ENCODE results near the gene RNF114.
"Not testable (repeated sequence)": the region's sequence is repeated elsewhere in the genome, so short reads cannot be mapped to it uniquely, and the experiment has no call there.

The RNF114 gene

DNA sequence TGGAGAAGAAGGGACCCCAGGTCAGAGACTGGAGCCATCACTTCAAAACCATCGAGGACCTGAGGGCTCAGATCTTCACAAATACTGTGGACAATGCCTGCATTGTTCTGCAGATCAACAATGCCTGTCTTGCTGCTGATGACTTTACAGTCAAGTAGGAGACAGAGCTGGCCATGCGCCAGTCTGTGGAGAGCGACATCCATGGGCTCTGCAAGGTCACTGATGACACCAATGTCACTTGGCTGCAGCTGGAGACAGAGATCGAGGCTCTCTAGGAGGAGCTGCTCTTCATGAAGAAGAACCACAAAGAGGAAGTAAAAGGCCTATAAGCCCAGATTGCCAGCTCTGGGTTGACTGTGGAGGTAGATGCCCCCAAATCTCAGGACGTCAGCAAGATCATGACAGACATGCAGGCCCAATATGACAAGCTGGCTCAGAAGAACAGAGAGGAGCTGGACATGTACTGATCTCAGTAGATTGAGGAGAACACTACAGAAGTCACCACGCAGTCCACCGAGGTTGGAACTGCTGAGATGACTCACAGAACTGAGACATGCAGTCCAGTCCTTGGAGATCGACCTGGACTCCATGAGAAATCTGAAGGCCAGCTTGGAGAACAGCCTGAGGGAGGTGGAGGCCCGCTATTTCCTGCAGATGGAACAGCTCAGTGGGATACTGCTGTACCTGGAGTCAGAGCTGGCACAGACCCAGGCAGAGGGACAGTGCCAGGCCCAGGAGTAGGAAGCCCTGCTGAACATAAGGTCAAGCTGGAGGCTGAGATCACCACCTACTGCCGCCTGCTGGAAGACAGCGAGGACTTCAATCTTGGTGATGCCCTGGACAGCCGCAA is 21.1 kb downstream of the RNF114 start:
- WGBS (ENCODE audit: extremely low coverage, insufficient coverage, low lambda C conversion rate): no CpG with 5 or more reads among the region's 12 CpGs
- not testable (repeated sequence) for H3K36me3 ChIP-seq (ENCODE audit: control insufficient read depth, insufficient read depth, low read length); DNase-seq

DNA sequence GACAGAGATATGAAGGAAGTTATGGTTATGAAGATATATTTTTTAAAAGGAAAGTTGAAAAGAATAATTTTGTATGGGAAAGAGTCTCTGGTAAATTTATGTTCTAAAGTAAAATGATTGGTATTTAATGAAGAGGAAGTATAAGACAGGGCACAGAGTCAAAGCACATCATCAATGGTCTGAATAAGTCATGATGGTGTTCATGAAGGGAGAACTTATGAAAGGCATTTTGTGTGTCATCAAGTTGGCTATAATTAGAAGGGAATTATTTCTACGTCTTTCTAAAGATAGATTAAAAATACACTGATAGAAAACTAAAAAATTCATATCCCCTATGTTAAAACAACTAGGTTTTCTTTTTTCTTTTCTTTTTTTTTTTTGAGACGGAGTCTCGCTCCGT is 25.2 kb downstream of the RNF114 start:
- no CpG with 5 or more reads among the region's 4 CpGs for WGBS (ENCODE audit: extremely low coverage, insufficient coverage, low lambda C conversion rate)
- no peak overlapping the region for H2BK15ac ChIP-seq (replicated peaks; ENCODE audit: low read depth)

More for the DNA sequence above, 21.1 kb downstream of the RNF114 start:
- H2AK5ac ChIP-seq (ENCODE audit: low read length); H2BK5ac ChIP-seq (ENCODE audit: low read length); H4K8ac ChIP-seq (ENCODE audit: low read depth, low read length); H3K9ac ChIP-seq (ENCODE audit: low read length); H3K18ac ChIP-seq (ENCODE audit: low read length); H3K27me3 ChIP-seq (ENCODE audit: insufficient read depth, low read length, poor library complexity); H3K79me2 ChIP-seq (ENCODE audit: control insufficient read depth, insufficient read depth, low read length); H4K5ac ChIP-seq (ENCODE audit: low read length); H2BK15ac ChIP-seq (replicated peaks; ENCODE audit: low read depth); H3K4me1 ChIP-seq (ENCODE audit: control insufficient read depth, low read depth, low read length); H3K27ac ChIP-seq (ENCODE audit: low read depth, low read length); H3K23ac ChIP-seq (ENCODE audit: low read length); H3K4ac ChIP-seq (ENCODE audit: low read depth, low read length); H3K4me2 ChIP-seq (ENCODE audit: low read length); H2BK120ac ChIP-seq (ENCODE audit: low read depth, low read length); H3K56ac ChIP-seq (ENCODE audit: low read length); H3K4me3 ChIP-seq (ENCODE audit: low read length); H3K79me1 ChIP-seq (ENCODE audit: low read length): not testable (repeated sequence)

DNA sequence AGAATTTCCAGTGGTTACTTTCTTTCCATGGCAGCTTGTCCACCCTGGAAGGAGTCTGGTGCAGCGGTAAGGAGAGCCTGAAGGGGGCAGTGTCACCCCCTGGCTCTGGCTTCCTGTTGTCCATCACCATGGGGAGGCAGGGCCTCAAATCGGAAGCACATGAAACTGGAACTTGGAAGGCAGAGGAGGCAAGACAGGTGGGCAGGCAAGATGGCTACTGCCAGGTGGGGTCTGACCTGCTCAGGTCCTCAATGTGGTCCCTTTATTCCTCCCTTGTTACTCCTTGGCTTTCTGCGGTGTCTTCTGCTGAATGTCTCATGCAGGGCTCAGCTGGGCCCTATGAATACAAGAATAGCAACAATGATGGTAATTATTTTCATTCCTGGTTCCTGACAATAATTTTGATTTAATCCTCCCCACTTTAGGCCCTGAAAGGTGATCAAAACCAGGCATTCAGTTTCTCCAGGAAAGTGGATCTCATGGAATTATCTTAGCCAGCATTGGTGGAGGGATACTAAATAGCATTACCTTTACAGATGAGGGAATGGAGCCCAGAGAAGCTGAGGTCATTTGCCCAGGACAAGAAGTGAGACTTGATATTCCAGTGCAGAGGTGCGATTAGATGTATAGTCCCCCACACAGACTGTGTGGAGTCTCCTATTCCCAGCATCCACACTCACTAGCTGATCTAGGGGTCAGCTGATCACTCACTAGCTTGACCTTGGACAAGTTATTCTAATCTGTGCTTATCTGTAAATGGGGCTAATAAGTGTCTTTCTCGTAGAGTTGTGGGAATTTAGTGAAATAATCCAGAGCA is 29.0 kb downstream of the RNF114 start:
- Histone ChIP-seq H2BK120ac (ENCODE audit: low read depth, low read length) (no peak overlapping the region), H3K4me1 (ENCODE audit: control insufficient read depth, low read depth, low read length) (peaks cover 1% of the 10 kb centered on the region), H3K79me1 (ENCODE audit: low read length) (no peaks in the 10 kb centered on the region), H3K27ac (ENCODE audit: low read depth, low read length) (no peak overlapping the region), H2BK5ac (ENCODE audit: low read length) (no peak overlapping the region), H3K18ac (ENCODE audit: low read length) (no peak overlapping the region), H4K5ac (ENCODE audit: low read length) (no peak overlapping the region), H3K9ac (ENCODE audit: low read length) (no peak overlapping the region), H3K56ac (ENCODE audit: low read length) (no peak overlapping the region), H4K8ac (ENCODE audit: low read depth, low read length) (no peak overlapping the region), H3K23ac (ENCODE audit: low read length) (no peak overlapping the region), H2AK5ac (ENCODE audit: low read length) (no peak overlapping the region), H2BK15ac (replicated peaks; ENCODE audit: low read depth) (no peak overlapping the region), H3K4me3 (ENCODE audit: low read length) (no peak overlapping the region), H3K4ac (ENCODE audit: low read depth, low read length) (no peak overlapping the region), H3K36me3 (ENCODE audit: control insufficient read depth, insufficient read depth, low read length) (no peaks in the 10 kb centered on the region), H3K27me3 (ENCODE audit: insufficient read depth, low read length, poor library complexity) (no peaks in the 10 kb centered on the region), H3K79me2 (ENCODE audit: control insufficient read depth, insufficient read depth, low read length) (no peaks in the 10 kb centered on the region), H3K4me2 (ENCODE audit: low read length) (no peak overlapping the region)
- WGBS (ENCODE audit: extremely low coverage, insufficient coverage, low lambda C conversion rate): no CpG with 5 or more reads among the region's 5 CpGs
- peak; percentile 84 for DNase-seq

More for the DNA sequence above, 25.2 kb downstream of the RNF114 start:
- no peak overlapping the region for H3K4me3 ChIP-seq (ENCODE audit: low read length)
- no peaks in the 10 kb centered on the region for H3K27me3 ChIP-seq (ENCODE audit: insufficient read depth, low read length, poor library complexity)
- H3K23ac ChIP-seq (ENCODE audit: low read length): no peak overlapping the region
- H4K8ac ChIP-seq (ENCODE audit: low read depth, low read length): no peak overlapping the region
- no peaks in the 10 kb centered on the region for H3K79me2 ChIP-seq (ENCODE audit: control insufficient read depth, insufficient read depth, low read length)
- H3K4me1 ChIP-seq (ENCODE audit: control insufficient read depth, low read depth, low read length): no peaks in the 10 kb centered on the region
- no peak overlapping the region for H3K4ac ChIP-seq (ENCODE audit: low read depth, low read length)
- H3K27ac ChIP-seq (ENCODE audit: low read depth, low read length): no peak overlapping the region
- no peak overlapping the region for H3K56ac ChIP-seq (ENCODE audit: low read length)
- H2BK5ac ChIP-seq (ENCODE audit: low read length): no peak overlapping the region
- no peak overlapping the region for H3K9ac ChIP-seq (ENCODE audit: low read length)
- no peak overlapping the region for H2BK120ac ChIP-seq (ENCODE audit: low read depth, low read length)
- H4K5ac ChIP-seq (ENCODE audit: low read length): no peak overlapping the region
- DNase-seq: no peak
- no peak overlapping the region for H2AK5ac ChIP-seq (ENCODE audit: low read length)
- no peak overlapping the region for H3K4me2 ChIP-seq (ENCODE audit: low read length)
- H3K36me3 ChIP-seq (ENCODE audit: control insufficient read depth, insufficient read depth, low read length): no peaks in the 10 kb centered on the region
- no peak overlapping the region for H3K18ac ChIP-seq (ENCODE audit: low read length)
- H3K79me1 ChIP-seq (ENCODE audit: low read length): no peaks in the 10 kb centered on the region

DNA sequence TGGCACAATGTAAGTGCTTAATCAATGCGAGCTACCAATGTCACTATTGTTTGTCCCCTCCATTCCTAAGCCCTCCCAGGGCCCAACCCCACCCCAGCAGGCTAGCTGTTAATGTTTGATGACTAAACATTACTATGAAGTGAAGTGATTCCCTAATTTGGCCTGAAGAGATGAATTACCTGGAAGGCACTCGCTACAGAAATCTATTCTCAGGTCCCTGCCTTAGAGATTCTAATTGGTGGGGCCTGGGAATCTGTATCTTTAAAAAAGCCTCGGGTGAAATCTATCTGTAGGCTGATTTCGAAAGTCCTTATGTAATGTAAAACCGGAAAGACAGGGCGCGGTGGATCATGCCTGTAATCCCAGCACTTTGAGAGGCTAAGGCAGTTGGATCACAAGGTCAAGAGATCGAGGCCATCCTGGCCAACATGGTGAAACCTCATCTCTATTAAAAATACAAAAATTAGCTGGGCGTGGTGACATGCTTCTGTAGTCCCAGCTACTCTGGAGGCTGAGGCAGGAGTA is 29.6 kb downstream of the RNF114 start:
- no peak overlapping the region for H3K4me2 ChIP-seq (ENCODE audit: low read length)
- no CpG with 5 or more reads among the region's 9 CpGs for WGBS (ENCODE audit: extremely low coverage, insufficient coverage, low lambda C conversion rate)
- no peak overlapping the region for H3K4ac ChIP-seq (ENCODE audit: low read depth, low read length)

DNA sequence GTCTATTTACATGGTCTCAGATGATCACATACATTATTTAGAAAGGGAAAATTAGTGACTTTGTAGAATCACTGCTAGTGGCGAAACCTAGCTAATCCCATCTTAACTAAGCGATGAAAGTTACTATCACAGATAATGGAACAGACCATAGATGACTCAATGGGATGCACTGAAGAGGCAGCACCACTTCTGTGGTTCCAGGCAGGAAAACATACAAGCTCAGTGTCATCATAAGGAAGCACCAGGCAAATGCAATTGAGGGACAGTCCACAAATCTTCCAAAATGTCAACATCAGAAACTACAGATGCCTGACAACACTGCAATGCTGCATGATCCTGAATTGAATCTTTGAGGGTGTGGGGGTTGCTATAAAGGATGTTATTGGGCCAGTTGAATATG is 30.7 kb downstream of the RNF114 start:
- Histone ChIP-seq H2BK15ac (replicated peaks; ENCODE audit: low read depth) (no peak overlapping the region), H3K79me2 (ENCODE audit: control insufficient read depth, insufficient read depth, low read length) (no peaks in the 10 kb centered on the region), H3K79me1 (ENCODE audit: low read length) (no peaks in the 10 kb centered on the region), H3K4ac (ENCODE audit: low read depth, low read length) (no peak overlapping the region), H3K23ac (ENCODE audit: low read length) (no peak overlapping the region), H3K56ac (ENCODE audit: low read length) (no peak overlapping the region), H3K27me3 (ENCODE audit: insufficient read depth, low read length, poor library complexity) (no peaks in the 10 kb centered on the region), H3K36me3 (ENCODE audit: control insufficient read depth, insufficient read depth, low read length) (no peaks in the 10 kb centered on the region), H3K9ac (ENCODE audit: low read length) (no peak overlapping the region), H3K4me1 (ENCODE audit: control insufficient read depth, low read depth, low read length) (peaks cover 1% of the 10 kb centered on the region), H3K27ac (ENCODE audit: low read depth, low read length) (no peak overlapping the region), H2BK5ac (ENCODE audit: low read length) (no peak overlapping the region), H4K5ac (ENCODE audit: low read length) (no peak overlapping the region), H2BK120ac (ENCODE audit: low read depth, low read length) (no peak overlapping the region), H2AK5ac (ENCODE audit: low read length) (no peak overlapping the region), H3K18ac (ENCODE audit: low read length) (no peak overlapping the region), H3K4me3 (ENCODE audit: low read length) (no peak overlapping the region), H4K8ac (ENCODE audit: low read depth, low read length) (no peak overlapping the region), H3K4me2 (ENCODE audit: low read length) (no peak overlapping the region)
- WGBS (ENCODE audit: extremely low coverage, insufficient coverage, low lambda C conversion rate): no CpG with 5 or more reads among the region's 2 CpGs
- DNase-seq: no peak

More for the DNA sequence above, 29.6 kb downstream of the RNF114 start:
- Histone ChIP-seq H3K9ac (ENCODE audit: low read length) (no peak overlapping the region), H3K4me3 (ENCODE audit: low read length) (no peak overlapping the region), H4K5ac (ENCODE audit: low read length) (no peak overlapping the region), H3K36me3 (ENCODE audit: control insufficient read depth, insufficient read depth, low read length) (no peaks in the 10 kb centered on the region), H3K4me1 (ENCODE audit: control insufficient read depth, low read depth, low read length) (peaks cover 1% of the 10 kb centered on the region), H3K79me1 (ENCODE audit: low read length) (no peaks in the 10 kb centered on the region), H3K79me2 (ENCODE audit: control insufficient read depth, insufficient read depth, low read length) (no peaks in the 10 kb centered on the region), H2AK5ac (ENCODE audit: low read length) (no peak overlapping the region), H4K8ac (ENCODE audit: low read depth, low read length) (no peak overlapping the region), H3K18ac (ENCODE audit: low read length) (no peak overlapping the region), H3K27ac (ENCODE audit: low read depth, low read length) (no peak overlapping the region), H3K27me3 (ENCODE audit: insufficient read depth, low read length, poor library complexity) (no peaks in the 10 kb centered on the region), H2BK5ac (ENCODE audit: low read length) (no peak overlapping the region), H3K23ac (ENCODE audit: low read length) (no peak overlapping the region), H2BK120ac (ENCODE audit: low read depth, low read length) (no peak overlapping the region), H3K56ac (ENCODE audit: low read length) (no peak overlapping the region), H2BK15ac (replicated peaks; ENCODE audit: low read depth) (no peak overlapping the region)
- no peak for DNase-seq

All from mesendoderm (in vitro differentiated cells).